GM21515 (cell line): ENCODE data around the gene OR2S2.

Source experiments
- ATAC-seq: cut with Tn5 transposase; IDR thresholded peaks from one replicate; pipeline ENCODE4 v1.9.1; 2021; ENCODE audit not compliant: unreplicated experiment

Gene OR2S2

GRCh38 chr9:35909687-35910612, 48.0 kb downstream of the OR2S2 start:
- no peak for ATAC-seq

GRCh38 chr9:35909274-35909673, 48.7 kb downstream of the OR2S2 start, which contains the start of gene SPAAR:
Gene SPAAR (plus strand): TSS chr9:35909490. CDS start chr9:35910464, 974 bp downstream.
- ATAC-seq, result no peak

GRCh38 chr9:35908504-35909125, 49.3 kb downstream of the OR2S2 start:
- no peak for ATAC-seq

GRCh38 chr9:35907711-35908503, 50.0 kb downstream of the OR2S2 start:
- no peak for ATAC-seq
